ENCODE results near the gene OGFOD1. TPM values are rescaled to one million over a fixed set of nuclear protein-coding genes. Genes with fewer than 3 reads are reported as not detected.

Gene OGFOD1
- total RNA-seq, 2 donors from 2014 or later = 22.6 to 40.1 TPM

DNA sequence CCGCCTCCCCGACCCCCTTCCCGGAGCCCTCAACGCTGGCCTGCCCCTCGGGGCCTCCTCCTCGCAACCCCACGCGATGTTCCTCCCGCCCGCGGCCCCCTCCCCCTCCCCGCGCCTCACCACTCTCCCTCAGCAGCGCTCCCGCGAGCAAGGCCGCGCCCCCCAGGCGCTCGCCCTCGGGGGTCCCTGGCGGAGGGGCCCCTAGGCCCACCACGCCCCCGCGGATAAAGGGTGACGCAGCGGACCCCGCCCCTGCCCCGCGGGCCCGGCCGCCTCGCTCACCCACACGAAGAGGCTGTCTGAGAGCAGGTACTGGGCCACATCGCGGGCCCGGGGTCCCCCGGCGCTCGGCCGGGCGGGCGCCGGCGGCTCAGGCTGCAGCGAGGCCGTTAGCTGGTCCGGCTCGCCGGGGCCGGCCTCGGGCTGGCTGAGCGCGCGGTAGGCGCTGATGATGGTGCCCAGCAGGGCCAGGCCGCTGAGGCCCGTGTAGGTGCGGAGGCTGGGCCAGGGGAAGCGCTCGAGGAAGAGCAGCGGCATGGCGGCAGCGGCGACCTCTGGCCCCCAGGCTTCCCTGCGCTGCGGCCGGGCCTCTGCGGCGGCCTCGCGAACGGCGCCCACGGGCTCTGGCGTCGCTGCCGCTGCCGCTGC is 26.4 kb upstream of the OGFOD1 start:
- DNase-seq (peak; percentile 56), ATAC-seq (peak; percentile 42 to 60)
- intact Hi-C loops (cut with DNase I) = no loop called here

DNA sequence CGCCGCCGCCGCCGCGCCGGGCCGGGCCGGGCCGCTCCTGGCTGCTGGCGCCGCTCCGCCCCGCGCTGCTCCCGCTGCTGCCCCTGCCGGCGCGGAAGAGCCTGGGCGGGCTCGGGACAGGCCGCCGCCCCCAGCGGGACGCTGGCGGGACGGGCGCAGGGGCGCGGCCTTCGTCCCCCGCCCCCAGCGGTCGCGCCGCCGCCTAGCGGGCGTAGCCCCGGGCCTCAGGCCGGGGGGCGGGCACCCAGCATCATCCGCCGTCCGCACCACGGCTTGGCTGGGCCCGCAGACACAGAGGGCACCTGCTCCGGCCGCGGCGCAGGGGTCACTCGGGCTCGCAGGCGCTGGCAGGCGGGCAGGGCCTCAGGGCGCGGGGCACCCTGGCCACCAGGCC is 25.9 kb upstream of the OGFOD1 start, which contains the start of gene AMFR:
TSS of gene AMFR (minus strand) at position 107 of the 394 bp plus-strand sequence. CDS start 218 bp downstream, outside the sequence.
- peak; percentile 77 for DNase-seq
- peak; percentile 96 for ATAC-seq
- intact Hi-C loops (cut with DNase I) = no loop called here

DNA sequence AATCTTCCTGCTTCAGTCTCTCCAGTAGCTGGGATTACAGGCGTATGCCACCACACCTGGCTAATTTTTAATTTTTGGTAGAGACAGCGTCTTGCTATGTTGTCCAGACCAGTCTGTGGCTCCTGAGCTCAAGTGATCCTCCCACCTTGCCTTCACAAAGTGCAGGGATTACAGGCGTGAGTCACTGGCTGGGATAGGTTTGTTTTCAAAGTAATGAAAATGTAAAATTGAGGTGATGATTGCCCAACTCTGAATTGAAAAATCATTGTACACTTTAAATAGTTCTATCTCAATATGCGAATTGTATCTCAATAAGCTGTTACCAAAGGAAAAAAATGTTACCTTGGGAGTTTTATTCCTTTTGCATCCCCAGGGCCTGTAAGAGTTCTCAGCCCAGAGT is 24.8 kb upstream of the OGFOD1 start:
- ATAC-seq (no peak), DNase-seq (no peak)
- intact Hi-C loops (cut with DNase I) = no loop called here

DNA sequence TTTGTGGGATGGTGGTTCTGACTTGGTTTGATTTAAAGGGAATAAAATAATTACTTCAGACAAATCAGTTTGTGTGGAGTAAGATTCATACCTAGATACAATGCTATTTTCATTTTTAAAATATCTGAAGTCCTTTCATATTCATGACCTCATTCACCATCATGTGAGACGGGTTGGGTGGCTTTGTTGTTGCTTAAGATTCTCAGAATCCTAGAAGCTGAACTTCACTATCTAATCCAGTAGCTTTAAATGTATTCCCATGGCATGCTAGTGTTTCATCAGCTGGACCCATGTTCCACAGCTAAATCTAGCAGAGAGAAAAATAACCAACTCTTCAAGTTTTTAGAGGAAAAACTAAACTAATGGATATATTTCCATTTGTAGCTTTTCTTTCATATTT is 23.3 kb upstream of the OGFOD1 start:
- DNase-seq = no peak
- intact Hi-C loops (cut with DNase I) = no loop called here
- ATAC-seq = no peak

DNA sequence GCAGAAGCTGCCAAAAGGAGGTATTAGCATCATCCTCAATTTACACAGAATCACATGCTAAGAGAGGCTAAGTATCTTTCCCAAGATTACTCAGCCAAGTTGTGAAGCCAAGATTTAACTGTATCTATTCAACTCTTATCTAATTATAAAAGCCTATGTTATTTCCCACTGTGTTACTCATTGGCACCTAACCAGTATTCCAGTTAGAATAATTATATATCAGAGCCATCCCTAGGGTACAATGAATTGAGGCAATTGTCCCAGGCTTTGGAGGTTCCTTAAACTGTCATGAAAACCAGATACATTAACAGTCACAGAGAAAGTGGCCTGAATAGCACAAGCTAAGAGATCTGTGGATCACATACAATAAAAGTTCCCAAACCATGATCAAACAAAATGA is 15.1 kb upstream of the OGFOD1 start:
- ATAC-seq = peak in 1 of 2 donors; percentile 24
- DNase-seq = no peak
- intact Hi-C loops (cut with DNase I) = no loop called here

DNA sequence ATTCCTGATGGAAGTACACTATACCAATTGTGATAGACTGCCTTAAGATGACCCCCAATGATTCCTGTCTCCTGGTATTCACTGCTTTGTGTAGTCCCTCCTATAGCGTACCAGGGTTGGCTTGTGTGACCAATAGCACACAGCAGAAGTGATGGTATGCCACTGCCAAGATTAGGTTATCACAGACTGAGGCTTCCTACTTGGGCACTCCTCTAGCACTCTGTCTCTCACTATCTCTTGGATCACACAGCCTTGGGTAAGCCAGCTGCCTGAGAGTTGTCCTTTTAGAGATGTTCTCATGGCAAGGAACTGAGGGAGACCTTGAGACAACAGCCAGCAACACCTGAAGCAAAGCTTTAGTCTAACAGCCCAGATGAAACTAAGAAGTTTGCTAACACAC is 13.3 kb upstream of the OGFOD1 start:
- no peak for DNase-seq
- ATAC-seq = peak in 1 of 2 donors; percentile 68
- intact Hi-C loops (cut with DNase I) = no loop called here

DNA sequence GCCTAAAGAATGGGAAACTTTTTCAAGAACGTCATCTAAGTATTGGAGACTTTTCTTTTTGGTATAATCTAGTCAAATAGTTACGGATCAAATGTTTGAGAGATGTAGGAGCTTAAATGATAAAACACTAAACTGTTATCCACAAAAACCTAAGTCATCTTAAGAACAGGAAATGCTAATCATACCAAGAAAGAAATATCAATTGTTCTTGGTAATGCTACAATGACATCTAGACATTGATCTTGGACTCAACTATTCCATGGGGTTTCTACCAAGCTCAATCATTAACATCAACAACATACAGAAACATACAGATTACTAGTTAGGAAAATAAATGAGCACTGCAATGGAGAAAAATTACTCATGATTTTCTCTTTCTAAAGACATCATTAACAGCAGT is 4.1 kb upstream of the OGFOD1 start:
- intact Hi-C loops (cut with DNase I) = no loop called here
- ATAC-seq = no peak
- no peak for DNase-seq

DNA sequence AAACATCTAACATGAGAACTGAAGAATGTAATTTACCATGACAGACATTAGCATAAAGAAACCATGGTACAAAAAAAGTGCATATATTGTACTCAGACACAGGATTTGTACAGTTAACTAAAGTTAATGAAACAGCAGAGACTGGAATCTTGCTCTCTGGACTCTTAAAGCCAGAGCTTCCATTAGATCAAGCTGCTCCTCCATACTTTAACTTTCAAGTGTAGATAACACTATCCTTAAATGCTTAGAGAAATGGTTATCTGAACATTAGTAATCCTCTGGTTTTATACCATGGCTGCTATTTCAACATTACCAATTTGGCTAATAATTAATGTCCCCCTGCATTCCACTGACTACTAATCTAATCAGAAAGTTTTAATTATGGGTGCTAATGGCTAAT is 3.3 kb upstream of the OGFOD1 start:
- ATAC-seq (no peak), DNase-seq (no peak)
- intact Hi-C loops (cut with DNase I) = no loop called here

DNA sequence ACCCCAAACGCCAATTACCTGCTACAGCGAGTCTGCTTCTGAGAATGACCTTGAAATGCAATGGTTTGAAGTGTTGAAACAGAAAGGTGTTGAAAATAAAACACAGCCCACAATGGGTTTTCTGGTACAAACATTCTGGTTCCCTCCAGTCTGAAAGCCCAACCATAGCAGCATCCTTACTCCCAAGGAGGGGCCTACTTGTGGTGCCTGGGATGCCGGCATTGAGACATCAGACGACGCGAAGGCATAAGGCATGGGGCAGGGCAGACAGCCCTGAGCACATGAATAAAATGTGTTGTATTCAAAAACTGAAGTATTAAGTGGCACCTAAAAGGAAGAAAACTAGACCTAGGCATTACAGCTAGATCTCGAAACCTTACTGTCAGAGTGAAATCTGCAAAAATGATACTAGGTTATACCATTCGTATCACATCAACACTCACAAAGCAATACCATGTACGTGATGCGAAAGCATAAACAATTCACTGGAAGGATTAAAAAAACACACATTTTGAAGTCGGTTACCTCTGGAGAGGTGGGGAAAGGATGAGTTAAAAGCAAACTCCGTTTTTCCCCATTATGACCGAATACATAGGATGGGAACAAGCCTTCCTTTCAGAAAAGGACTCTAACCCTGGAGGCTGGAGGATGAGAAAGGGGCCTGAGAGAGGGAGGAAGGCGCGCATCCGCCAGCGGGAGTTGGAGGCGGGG is 924 bp upstream of the OGFOD1 start:
- ATAC-seq (no peak), DNase-seq (no peak)
- intact Hi-C loops (cut with DNase I) = no loop called here

DNA sequence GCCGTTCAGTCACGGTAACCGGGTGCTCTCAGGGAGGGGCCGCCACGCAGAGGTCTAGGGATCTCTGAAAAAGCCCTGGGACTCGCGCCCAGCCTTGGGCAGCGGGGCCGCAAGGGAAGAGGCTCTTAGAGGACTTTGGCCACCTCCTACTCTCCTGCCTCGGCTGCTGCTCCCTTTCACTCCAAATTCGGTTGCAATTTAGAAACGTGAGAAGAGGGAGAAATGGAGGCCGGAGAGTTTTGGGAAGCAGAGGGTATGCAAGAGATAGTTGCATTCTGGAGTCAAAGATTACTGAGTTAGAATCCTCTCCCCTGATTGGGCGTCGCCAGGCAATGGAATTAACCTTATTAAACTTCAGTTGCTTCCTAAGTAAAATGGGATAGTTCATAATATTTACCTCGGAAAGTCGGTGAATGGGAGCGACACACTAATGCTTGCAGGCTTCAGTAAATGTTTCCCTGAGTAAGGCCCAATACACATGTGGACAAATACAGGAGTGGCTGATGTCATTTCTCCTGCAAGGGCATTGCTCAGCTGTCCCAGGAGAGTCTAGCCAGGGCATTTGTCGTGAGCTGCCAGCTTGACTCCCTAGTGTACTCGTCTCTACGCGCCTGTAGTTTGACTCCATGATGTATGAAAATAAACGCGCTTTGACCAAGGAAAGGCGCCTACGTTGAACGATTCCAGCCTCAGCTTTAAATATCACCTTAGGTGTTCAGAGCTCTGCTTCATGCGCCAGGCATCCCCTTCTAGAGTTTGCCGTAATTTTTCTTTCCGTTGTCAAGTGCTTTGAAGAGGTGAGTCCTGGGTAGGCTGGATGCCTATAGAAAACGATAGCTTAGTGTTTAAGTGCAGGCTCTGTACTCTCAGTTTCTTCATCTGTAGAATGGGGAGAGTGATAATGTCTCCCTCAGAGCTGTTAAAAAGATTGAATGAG is 667 bp downstream of the OGFOD1 start:
- ATAC-seq (peak; percentile 51 to 64), DNase-seq (peak; percentile 47)
- intact Hi-C loops (cut with DNase I) = no loop called here

DNA sequence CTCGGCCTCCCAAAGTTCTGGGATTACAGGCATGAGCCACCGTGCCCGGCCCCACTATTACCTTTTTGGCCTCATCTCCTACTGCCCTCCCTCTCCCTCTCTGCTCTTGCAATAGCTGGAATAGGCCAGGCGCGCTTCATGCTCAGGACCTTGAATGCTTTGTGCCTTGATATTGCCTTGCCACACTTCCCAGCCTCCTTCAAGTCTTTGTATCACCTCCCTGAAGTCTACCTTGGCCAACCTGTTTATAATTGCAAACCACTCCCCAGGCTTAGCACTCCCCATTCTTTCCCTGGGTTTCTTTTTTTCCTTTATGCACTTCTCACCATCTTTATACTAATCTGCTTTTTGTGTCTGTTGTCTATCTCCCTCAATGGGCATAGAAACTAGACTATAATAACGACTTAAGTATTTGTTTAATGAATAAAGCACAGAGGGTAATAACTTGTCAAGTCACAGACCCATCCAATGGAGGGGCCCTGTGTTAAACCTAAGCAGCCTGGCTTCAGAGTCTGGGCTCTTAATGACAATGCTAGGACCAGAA is 6.6 kb downstream of the OGFOD1 start:
- ATAC-seq = no peak
- no peak for DNase-seq
- intact Hi-C loops (cut with DNase I) = no loop called here

DNA sequence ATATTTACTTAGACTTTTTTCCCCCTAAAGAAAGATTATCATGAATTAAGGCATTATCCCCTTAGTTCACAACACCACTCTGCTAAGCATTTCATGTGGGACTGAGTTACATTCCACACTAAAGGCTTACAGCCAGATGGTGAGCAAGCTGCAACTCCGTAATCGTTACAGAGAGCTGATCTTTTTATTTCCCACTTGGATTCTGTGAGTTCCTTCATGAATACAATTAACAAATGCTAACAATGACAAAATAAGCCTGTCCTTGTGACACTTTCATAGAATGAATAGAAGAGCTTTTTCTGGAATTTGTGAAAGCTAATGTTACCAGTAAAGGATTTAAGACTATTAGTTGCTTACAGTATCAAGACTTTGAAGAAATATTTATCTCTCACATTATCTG is 8.7 kb downstream of the OGFOD1 start:
- ATAC-seq = no peak
- no peak for DNase-seq
- intact Hi-C loops (cut with DNase I) = no loop called here

DNA sequence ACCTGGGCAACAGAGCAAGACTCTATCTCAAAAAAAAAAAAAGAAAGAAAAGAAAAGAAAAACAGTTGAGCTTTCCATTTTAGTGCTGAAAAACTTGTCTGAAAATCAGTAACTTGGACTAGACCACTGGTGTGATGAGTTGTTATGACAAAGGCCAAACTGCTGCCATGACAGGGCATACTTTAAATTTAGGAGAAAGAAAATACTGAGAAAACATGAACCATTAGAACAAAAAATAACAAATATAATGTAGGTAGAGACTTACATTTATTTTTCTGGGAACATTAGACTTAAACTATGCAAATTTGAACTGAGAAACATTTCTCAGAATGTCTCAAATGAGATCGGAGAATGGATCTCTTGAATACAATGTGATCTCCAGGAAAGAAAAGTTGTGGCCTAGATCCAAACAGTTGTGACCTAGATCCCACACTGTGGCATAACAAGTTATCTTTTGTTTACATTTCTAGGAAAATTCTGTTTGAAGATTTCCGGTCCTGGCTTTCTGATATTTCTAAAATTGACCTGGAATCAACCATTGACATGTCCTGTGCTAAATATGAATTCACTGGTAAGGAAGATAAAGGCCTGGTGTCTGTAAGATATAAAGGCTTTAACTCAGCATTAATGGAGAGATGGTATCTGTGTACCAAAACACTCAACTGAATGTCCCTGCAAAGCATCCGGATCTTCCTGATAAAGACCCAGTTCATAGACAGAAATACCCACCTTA is 10.9 kb downstream of the OGFOD1 start:
- ATAC-seq = no peak
- DNase-seq = no peak
- intact Hi-C loops (cut with DNase I) = no loop called here

DNA sequence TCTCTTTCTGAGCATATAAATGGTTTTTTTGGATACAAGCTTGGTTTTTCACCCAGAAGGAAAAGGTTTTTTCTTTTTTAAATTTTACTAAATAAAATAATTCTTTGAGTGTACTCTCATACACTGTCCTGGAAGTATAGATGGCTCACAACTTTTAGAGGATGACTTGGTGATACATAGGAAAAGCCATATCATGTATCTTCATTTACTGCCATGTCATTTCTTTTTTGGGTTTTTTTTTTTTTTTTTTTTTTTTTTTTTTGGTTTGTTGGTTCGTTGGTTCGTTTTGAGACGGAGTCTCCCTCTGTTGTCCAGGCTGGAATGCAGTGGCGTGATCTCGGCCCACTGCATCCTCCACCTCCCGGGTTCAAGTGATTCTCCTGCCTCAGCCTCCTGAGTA is 11.8 kb downstream of the OGFOD1 start:
- DNase-seq (no peak), ATAC-seq (no peak)
- intact Hi-C loops (cut with DNase I) = no loop called here

DNA sequence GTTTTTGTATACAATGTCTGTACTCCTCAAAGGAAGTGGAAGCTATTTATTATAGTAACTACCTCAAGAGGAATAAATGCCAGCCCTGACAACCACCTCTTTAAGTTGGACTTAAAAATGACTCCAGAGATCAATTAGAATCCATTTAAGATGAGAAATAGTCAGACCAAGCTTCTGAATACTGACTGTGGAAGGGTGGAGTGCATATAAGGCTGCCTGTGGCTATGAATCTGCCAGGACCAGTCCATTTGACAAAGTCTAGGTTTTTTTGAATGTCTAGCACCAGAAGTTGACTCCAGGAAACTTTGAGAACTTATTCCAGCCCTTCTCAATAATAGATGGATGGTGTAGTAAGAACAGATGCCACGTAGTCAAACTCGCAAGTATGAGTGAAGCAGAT is 15.0 kb downstream of the OGFOD1 start:
- ATAC-seq (no peak), DNase-seq (no peak)
- intact Hi-C loops (cut with DNase I) = no loop called here

DNA sequence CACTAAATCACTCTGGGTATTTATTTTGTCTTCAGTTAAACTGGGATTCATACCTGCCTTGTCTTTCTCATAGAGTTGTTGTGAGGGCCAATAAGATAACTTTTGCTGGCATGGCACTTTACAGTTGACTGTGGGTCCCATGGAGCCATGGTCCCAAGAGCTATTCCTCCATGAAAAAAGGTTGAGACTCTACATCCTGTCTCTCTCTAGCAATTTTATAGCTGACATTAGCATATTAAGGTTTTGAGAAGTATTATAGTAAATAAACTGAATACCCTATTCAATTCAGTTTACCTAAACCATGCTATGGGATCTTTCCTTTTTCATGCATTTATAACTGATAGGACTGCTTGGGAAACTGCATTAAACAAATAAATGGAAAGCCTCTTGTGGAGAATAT is 17.4 kb downstream of the OGFOD1 start:
- intact Hi-C loops (cut with DNase I) = no loop called here
- no peak for DNase-seq
- ATAC-seq = no peak

DNA sequence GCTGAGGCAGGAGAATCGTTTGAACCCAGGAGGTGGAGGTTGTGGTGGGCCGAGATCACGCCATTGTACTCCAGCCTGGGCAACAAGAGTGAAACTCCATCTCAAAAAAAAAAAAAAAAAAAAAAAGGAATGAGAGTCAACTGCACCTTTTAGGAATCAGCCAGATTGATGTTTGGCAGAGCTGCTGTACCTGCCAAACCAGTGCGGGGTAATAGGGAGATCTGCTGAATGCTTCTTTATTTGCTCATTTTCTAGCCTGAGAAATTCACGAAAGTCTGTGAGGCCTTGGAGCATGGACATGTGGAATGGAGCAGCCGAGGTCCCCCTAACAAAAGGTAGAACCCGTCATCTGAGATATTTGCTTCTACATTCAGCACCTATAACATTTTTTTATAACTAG is 18.4 kb downstream of the OGFOD1 start:
- no peak for ATAC-seq
- intact Hi-C loops (cut with DNase I) = no loop called here
- DNase-seq = no peak

DNA sequence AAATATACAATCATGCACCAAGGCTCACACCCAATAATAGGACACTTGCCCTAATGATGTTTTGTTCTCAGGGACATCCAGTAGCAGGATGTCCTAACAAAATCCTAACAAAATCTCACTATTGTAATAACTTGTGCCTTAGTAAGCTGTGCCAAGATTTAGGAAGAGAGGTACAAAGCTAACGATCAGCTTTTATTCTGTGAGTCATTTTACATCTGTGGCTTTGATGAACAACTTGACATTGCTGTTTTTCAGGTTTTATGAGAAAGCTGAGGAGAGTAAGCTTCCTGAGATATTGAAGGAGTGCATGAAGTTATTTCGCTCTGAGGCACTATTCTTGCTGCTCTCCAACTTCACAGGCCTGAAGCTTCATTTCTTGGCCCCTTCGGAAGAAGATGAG is 18.9 kb downstream of the OGFOD1 start:
- ATAC-seq (no peak), DNase-seq (no peak)
- intact Hi-C loops (cut with DNase I) = no loop called here

DNA sequence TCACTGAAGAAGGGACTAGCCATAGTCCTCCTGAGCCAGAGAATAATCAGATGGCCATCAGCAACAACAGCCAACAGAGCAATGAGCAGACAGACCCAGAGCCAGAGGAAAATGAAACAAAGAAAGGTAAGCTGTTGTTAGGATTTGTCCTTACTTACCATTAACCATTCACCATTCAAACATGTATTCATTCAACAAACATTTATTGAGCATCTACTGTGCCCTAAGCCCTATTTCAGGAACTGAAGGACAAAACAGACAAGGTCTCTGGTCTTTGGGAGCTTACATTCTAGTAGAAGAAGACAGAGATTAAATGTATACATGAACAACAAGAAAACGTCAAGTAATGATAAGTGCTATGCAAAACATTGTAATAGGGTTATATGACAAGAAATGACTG is 19.3 kb downstream of the OGFOD1 start:
- no peak for ATAC-seq
- intact Hi-C loops (cut with DNase I) = no loop called here
- no peak for DNase-seq
